ENCODE measurements around the gene TTLL11.

The TTLL11 gene

DNA sequence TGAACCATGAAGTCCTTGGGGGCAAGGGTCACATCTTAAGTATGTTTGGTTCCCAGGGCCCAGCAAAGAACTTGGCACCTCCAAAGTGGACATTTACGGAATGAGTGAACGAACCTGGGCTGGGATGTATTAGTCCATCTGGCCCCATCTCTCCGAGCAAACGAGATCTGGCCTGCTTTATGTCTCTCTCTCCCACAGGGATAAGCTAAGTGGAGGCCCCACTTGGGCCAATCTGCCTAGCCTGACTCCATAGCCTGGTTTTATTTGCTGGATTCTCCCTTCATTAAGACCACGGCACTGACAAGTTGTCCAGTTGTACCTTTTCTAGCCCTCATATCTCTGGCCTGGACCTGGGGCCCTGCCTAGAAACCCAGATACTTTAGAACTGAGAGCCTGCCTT, 2.1 kb downstream of the TTLL11 start:
- no peak for DNase-seq (ENCODE audit: low read depth)
- TF ChIP-seq, protein P1, sequence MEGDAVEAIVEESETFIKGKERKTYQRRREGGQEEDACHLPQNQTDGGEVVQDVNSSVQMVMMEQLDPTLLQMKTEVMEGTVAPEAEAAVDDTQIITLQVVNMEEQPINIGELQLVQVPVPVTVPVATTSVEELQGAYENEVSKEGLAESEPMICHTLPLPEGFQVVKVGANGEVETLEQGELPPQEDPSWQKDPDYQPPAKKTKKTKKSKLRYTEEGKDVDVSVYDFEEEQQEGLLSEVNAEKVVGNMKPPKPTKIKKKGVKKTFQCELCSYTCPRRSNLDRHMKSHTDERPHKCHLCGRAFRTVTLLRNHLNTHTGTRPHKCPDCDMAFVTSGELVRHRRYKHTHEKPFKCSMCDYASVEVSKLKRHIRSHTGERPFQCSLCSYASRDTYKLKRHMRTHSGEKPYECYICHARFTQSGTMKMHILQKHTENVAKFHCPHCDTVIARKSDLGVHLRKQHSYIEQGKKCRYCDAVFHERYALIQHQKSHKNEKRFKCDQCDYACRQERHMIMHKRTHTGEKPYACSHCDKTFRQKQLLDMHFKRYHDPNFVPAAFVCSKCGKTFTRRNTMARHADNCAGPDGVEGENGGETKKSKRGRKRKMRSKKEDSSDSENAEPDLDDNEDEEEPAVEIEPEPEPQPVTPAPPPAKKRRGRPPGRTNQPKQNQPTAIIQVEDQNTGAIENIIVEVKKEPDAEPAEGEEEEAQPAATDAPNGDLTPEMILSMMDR (conservative IDR thresholded peaks at IDR 0.05; ENCODE audit: control insufficient read depth, insufficient read depth, low read depth, low read length) = no peak
- H3K4me3 ChIP-seq (ENCODE audit: control insufficient read depth, low read depth, low read length) = no peak overlapping the region

DNA sequence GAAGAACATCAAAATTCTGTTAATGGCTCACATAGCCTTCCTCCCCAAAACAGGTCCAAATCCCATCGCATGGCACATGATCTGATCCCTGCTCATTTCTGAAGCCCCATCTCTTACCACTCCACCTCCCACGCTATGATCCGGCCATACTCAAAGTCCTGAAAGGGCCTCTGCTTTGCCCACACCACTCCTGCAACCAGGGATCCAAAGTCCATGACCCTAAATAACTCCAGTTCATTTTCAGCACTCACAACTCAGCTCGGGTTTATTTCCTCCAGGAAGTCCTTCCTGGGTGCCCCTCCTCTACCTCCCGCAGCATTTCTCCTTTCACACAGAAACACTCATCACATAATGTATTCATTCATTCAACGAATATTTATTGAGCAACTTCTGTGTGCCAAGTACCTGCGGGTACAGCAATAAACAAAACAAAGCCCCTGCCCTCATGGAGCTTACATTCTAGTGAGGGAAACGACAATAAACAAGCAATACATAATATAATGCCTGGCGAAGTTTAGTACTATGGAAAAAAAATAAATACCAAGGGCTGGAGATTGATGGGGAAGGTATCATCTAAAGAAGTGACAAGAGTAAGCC, 2.7 kb downstream of the TTLL11 start:
- TF ChIP-seq, protein P1 (conservative IDR thresholded peaks at IDR 0.05; ENCODE audit: control insufficient read depth, insufficient read depth, low read depth, low read length) = no peak
- no peak for DNase-seq (ENCODE audit: low read depth)
- H3K4me3 ChIP-seq (ENCODE audit: control insufficient read depth, low read depth, low read length) = no peak overlapping the region

DNA sequence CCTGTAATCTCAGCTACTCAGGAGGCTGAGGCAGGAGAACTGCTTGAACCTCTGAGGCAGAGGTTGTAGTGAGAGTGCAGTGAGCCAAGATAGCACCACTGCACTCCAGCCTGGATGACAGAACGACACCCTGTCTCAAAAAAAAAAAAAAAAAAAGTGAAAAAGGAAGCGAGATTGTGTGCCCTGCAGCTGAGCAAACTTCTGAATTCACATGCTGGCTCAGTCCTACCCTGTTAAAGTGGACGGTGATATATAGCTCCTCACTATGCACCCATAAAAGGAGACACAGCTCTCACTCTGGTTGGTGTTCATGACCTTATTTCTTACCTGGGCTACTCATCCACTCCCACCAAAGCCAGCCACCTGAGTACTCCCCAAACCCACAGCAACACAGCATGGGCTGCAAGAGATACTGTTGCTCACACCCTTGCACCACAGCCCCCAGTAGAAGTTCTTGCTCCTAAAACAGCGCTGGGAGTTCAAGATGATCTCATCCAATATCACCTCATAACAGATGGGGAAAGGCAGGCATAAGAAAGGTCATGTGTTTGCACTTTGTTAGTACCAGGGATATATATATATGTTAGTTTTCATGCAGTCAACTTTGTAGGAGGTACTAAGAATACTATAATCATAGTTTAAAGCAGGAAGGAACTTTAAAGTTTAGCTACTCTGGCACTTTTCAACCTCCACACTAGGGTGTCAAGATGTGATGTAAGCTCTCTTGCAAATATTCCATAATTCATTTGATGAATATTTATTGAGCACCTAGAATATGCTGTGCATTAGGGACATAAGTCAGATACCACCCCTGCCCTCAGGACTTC, 4.0 kb downstream of the TTLL11 start:
- peak; percentile 51 for DNase-seq (ENCODE audit: low read depth)
- TF ChIP-seq, protein P1 (conservative IDR thresholded peaks at IDR 0.05; ENCODE audit: control insufficient read depth, insufficient read depth, low read depth, low read length) = no peak
- H3K4me3 ChIP-seq (ENCODE audit: control insufficient read depth, low read depth, low read length) = no peak overlapping the region

DNA sequence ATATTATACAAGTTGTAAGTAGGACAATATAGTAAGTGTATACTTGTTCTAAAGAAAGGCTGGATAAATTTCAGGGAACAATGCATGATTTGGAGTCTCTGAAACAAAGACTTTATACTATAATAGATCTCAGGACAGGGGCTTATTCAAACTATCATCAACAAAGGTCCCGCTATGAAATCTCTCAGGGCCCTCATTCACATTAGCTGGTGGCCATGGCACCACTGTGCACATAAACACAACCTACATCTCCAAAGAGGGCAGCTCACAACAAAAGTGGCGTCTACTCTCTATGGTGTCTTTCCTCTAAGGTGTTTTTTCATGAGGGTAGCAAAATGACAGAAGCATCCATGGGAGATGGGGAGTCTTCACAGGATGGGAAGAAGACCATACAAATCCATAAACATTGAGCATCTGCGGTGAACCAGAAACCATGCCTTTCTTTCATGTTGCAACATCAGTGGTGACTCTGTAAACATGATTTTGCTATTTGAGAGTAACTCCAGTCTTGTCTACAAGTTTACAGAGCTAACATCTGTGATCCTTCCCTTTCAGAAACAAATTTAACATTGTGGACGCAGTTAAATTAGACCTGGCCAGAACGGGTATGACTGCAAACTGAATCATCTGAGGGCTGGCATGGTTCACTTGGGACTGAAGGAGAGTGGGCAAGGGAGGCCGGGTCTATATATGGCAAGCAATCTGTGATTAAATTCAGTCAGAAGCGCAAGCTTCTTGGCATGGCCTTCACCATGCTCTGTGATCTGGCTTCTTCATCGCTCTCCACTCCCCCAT, 5.5 kb downstream of the TTLL11 start:
- TF ChIP-seq, protein P1 (conservative IDR thresholded peaks at IDR 0.05; ENCODE audit: control insufficient read depth, insufficient read depth, low read depth, low read length) = no peak
- peak; percentile 80 for DNase-seq (ENCODE audit: low read depth)
- no peak overlapping the region for H3K4me3 ChIP-seq (ENCODE audit: control insufficient read depth, low read depth, low read length)

DNA sequence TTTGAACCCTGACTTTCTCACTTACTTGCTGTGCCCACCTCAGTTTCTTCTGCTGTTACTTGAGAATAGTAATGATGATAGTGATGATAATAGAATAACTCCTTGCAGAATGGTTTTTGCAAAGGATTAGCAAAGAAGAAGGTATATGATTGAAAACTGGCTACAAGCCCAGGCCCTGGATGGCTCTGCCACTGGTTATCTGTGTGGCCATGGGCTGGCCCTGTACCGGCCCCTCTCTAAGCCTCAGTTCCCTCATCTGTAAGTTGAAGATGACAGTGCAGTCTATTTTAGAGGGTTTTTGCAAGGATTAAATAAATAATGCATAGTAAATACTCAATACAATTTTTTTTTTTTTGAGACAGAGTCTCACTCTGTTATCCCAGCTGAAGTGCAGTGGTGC, 6.2 kb downstream of the TTLL11 start:
- TF ChIP-seq, protein P1 (conservative IDR thresholded peaks at IDR 0.05; ENCODE audit: control insufficient read depth, insufficient read depth, low read depth, low read length) = no peak
- DNase-seq (ENCODE audit: low read depth) = no peak
- H3K4me3 ChIP-seq (ENCODE audit: control insufficient read depth, low read depth, low read length) = no peak overlapping the region

DNA sequence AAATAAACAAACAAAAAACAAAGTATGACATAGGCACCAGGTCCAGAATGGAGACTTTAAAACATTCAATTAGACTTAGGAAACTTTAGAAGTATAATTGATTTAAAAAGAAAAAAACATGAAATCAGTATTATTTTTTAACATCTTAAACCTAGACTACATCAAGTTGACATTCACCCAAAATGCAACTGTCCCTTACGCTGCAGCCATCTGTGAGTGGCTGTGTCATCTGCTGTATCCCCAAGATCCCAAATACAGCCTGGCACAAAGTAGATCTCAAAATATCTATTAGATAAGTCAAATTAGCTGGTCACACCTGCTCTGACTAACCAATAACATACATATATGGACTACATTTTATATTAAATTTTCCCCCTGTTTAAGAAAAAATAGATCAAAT, 7.8 kb downstream of the TTLL11 start:
- no peak for DNase-seq (ENCODE audit: low read depth)
- TF ChIP-seq, protein P1 (conservative IDR thresholded peaks at IDR 0.05; ENCODE audit: control insufficient read depth, insufficient read depth, low read depth, low read length) = no peak
- H3K4me3 ChIP-seq (ENCODE audit: control insufficient read depth, low read depth, low read length) = no peak overlapping the region

All from fibroblast of mammary gland (primary cell).